GF-D8 (cell line): Measurements from ENCODE around the gene RCSD1.

ENCODE experiments used
- DNase-seq: peaks from one replicate; lab custom pipeline; 2025; lab: John Stamatoyannopoulos, UW

RCSD1 gene

GRCh38 chr1:167687919-167688519 lies 58.0 kb downstream of the RCSD1 start:
- DNase-seq: no peak

GRCh38 chr1:167689567-167689920 lies 59.5 kb downstream of the RCSD1 start:
- no peak for DNase-seq

- no peak for DNase-seq
Observed at GRCh38 chr1:167690053-167690452, 60.0 kb downstream of the RCSD1 start.

- no peak for DNase-seq
Observed at GRCh38 chr1:167693425-167694045, 63.5 kb downstream of the RCSD1 start.

- no peak for DNase-seq
Observed at GRCh38 chr1:167694691-167695090, 64.7 kb downstream of the RCSD1 start.

GRCh38 chr1:167695147-167695546 lies 65.1 kb downstream of the RCSD1 start:
- DNase-seq: no peak

- no peak for DNase-seq
Observed at GRCh38 chr1:167695756-167696561, 65.9 kb downstream of the RCSD1 start.

GRCh38 chr1:167697667-167698141 lies 67.7 kb downstream of the RCSD1 start:
- DNase-seq: no peak

- no peak for DNase-seq
Observed at GRCh38 chr1:167698313-167698712, 68.3 kb downstream of the RCSD1 start.

GRCh38 chr1:167701510-167701909 lies 71.5 kb downstream of the RCSD1 start:
- no peak for DNase-seq

- no peak for DNase-seq
Observed at GRCh38 chr1:167703557-167703956, 73.5 kb downstream of the RCSD1 start.

GRCh38 chr1:167704715-167705114 lies 74.7 kb downstream of the RCSD1 start:
- no peak for DNase-seq

- no peak for DNase-seq
Observed at GRCh38 chr1:167705250-167705649, 75.2 kb downstream of the RCSD1 start.

GRCh38 chr1:167706363-167706762 lies 76.3 kb downstream of the RCSD1 start:
- DNase-seq: no peak

- DNase-seq: no peak
Observed at GRCh38 chr1:167706931-167707877, 77.2 kb downstream of the RCSD1 start.

GRCh38 chr1:167707942-167708341 lies 77.9 kb downstream of the RCSD1 start:
- DNase-seq: no peak

GRCh38 chr1:167708940-167709389 lies 78.9 kb downstream of the RCSD1 start:
- DNase-seq: peak; percentile 41

- DNase-seq: no peak
Observed at GRCh38 chr1:167710836-167711235, 80.8 kb downstream of the RCSD1 start.

- DNase-seq: no peak
Observed at GRCh38 chr1:167711797-167712196, 81.8 kb downstream of the RCSD1 start.

- no peak for DNase-seq
Observed at GRCh38 chr1:167713330-167714081, 83.5 kb downstream of the RCSD1 start.

GRCh38 chr1:167714098-167714438 lies 84.0 kb downstream of the RCSD1 start:
- no peak for DNase-seq
